ENCODE results near the gene KCTD2. TPM values are rescaled to one million over a fixed set of nuclear protein-coding genes. Genes with fewer than 3 reads are reported as not detected.
A peak's percentile ranks its signal among the peaks of the same experiment; 100 is the strongest.

The KCTD2 gene
- total and polyA plus RNA-seq, 2 of the 13 experiments (the other 11 are each of a cell fraction or from before 2014, with no cell fraction given): 28.3 to 32.6 TPM

DNA sequence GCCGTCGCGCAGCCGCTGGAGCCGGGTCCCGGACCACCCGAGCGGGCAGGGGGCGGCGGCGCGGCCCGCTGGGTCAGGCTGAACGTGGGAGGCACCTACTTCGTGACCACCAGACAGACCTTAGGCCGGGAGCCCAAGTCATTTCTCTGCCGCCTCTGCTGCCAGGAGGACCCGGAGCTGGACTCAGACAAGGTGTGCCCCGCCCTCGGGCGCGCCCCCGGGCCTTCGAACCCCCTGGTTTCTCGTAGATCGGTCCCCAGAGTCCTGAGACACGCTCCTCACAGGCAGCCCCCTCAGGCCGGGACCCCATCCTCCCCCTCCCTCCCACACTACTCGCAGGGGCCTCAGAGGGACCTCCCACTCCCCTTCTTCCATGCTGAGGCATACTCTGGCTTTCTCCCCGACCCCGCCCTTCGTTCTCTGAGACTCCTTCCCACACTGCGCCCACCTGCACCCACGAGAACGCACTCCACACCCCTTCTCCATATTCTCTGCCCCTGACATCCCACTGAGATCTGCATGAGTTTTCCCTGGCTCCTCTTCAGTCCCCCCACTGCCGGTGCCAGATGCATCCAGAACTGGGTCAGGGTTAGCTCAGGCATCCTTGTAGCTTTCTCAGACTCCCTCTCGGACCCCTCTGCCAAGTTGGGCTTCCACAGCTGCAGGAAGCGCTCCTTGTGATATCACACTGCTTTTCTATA lies 523 bp downstream of the KCTD2 start (continued):
- TF ChIP-seq, protein P1, sequence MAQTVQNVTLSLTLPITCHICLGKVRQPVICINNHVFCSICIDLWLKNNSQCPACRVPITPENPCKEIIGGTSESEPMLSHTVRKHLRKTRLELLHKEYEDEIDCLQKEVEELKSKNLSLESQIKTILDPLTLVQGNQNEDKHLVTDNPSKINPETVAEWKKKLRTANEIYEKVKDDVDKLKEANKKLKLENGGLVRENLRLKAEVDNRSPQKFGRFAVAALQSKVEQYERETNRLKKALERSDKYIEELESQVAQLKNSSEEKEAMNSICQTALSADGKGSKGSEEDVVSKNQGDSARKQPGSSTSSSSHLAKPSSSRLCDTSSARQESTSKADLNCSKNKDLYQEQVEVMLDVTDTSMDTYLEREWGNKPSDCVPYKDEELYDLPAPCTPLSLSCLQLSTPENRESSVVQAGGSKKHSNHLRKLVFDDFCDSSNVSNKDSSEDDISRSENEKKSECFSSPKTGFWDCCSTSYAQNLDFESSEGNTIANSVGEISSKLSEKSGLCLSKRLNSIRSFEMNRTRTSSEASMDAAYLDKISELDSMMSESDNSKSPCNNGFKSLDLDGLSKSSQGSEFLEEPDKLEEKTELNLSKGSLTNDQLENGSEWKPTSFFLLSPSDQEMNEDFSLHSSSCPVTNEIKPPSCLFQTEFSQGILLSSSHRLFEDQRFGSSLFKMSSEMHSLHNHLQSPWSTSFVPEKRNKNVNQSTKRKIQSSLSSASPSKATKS (CRISPR knock-in tag; IDR thresholded peaks at IDR 0.05): no peak
- TF ChIP-seq CHCHD3 (CRISPR knock-in tag; IDR thresholded peaks at IDR 0.05): no peak
- no peak for TF ChIP-seq DR1 (CRISPR knock-in tag; IDR thresholded peaks at IDR 0.05)
- no peak for TF ChIP-seq THYN1 (CRISPR knock-in tag; IDR thresholded peaks at IDR 0.05; ENCODE audit: borderline replicate concordance, low read depth)
- TF ChIP-seq, protein P2, sequence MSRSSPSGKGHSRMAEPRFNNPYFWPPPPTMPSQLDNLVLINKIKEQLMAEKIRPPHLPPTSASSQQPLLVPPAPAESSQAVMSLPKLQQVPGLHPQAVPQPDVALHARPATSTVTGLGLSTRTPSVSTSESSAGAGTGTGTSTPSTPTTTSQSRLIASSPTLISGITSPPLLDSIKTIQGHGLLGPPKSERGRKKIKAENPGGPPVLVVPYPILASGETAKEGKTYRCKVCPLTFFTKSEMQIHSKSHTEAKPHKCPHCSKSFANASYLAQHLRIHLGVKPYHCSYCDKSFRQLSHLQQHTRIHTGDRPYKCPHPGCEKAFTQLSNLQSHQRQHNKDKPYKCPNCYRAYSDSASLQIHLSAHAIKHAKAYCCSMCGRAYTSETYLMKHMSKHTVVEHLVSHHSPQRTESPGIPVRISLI (CRISPR knock-in tag; IDR thresholded peaks at IDR 0.05; ENCODE audit: borderline replicate concordance): no peak
- TF ChIP-seq KMT2A (CRISPR knock-in tag; IDR thresholded peaks at IDR 0.05): no peak
- TF ChIP-seq FOXA3 (CRISPR knock-in tag; IDR thresholded peaks at IDR 0.05): no peak
- no peak for TF ChIP-seq SP5 (CRISPR knock-in tag; IDR thresholded peaks at IDR 0.05; ENCODE audit: borderline replicate concordance, low read depth)
- no peak for TF ChIP-seq RBAK (CRISPR knock-in tag; IDR thresholded peaks at IDR 0.05)
- TF ChIP-seq TCF7 (IDR thresholded peaks at IDR 0.05; ENCODE audit: low read depth): no peak
- TF ChIP-seq FOXP1 (IDR thresholded peaks at IDR 0.05): no peak
- TF ChIP-seq FOXP1 (CRISPR knock-in tag; IDR thresholded peaks at IDR 0.05): no peak
- TF ChIP-seq, protein P3, sequence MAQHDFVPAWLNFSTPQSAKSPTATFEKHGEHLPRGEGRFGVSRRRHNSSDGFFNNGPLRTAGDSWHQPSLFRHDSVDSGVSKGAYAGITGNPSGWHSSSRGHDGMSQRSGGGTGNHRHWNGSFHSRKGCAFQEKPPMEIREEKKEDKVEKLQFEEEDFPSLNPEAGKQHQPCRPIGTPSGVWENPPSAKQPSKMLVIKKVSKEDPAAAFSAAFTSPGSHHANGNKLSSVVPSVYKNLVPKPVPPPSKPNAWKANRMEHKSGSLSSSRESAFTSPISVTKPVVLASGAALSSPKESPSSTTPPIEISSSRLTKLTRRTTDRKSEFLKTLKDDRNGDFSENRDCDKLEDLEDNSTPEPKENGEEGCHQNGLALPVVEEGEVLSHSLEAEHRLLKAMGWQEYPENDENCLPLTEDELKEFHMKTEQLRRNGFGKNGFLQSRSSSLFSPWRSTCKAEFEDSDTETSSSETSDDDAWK (CRISPR knock-in tag; IDR thresholded peaks at IDR 0.05): no peak
- TF ChIP-seq, protein P4, sequence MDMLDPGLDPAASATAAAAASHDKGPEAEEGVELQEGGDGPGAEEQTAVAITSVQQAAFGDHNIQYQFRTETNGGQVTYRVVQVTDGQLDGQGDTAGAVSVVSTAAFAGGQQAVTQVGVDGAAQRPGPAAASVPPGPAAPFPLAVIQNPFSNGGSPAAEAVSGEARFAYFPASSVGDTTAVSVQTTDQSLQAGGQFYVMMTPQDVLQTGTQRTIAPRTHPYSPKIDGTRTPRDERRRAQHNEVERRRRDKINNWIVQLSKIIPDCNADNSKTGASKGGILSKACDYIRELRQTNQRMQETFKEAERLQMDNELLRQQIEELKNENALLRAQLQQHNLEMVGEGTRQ (IDR thresholded peaks at IDR 0.05; ENCODE audit: low read depth, low read length): no peak
- TF ChIP-seq, protein P4 (CRISPR knock-in tag; IDR thresholded peaks at IDR 0.05; ENCODE audit: borderline replicate concordance): no peak
- TF ChIP-seq SALL1 (CRISPR knock-in tag; IDR thresholded peaks at IDR 0.05): peak; percentile 42; the same call in 1 of the 2 replicates
- TF ChIP-seq ZNF839 (CRISPR knock-in tag; IDR thresholded peaks at IDR 0.05; ENCODE audit: borderline replicate concordance): no peak
- TF ChIP-seq, protein P5, sequence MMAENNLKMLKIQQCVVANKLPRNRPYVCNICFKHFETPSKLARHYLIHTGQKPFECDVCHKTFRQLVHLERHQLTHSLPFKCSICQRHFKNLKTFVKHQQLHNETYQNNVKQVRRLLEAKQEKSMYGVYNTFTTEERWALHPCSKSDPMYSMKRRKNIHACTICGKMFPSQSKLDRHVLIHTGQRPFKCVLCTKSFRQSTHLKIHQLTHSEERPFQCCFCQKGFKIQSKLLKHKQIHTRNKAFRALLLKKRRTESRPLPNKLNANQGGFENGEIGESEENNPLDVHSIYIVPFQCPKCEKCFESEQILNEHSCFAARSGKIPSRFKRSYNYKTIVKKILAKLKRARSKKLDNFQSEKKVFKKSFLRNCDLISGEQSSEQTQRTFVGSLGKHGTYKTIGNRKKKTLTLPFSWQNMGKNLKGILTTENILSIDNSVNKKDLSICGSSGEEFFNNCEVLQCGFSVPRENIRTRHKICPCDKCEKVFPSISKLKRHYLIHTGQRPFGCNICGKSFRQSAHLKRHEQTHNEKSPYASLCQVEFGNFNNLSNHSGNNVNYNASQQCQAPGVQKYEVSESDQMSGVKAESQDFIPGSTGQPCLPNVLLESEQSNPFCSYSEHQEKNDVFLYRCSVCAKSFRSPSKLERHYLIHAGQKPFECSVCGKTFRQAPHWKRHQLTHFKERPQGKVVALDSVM (CRISPR knock-in tag; IDR thresholded peaks at IDR 0.05): no peak
- TF ChIP-seq EED (CRISPR knock-in tag; IDR thresholded peaks at IDR 0.05): no peak
- TF ChIP-seq SCMH1 (CRISPR knock-in tag; IDR thresholded peaks at IDR 0.05; ENCODE audit: borderline replicate concordance): no peak
- 0 out of 2 replicates have a peak, but pooled peaks have one; percentile 47 for TF ChIP-seq ZNF619 (CRISPR knock-in tag; IDR thresholded peaks at IDR 0.05)
- no peak for TF ChIP-seq TAF15 (IDR thresholded peaks at IDR 0.05; ENCODE audit: low read depth, low read length, poor library complexity, severe bottlenecking)

Data from HepG2 (cell line).